ENCODE measurements around the gene PLA2G4D. TPM values are rescaled to one million over a fixed set of nuclear protein-coding genes. Genes with fewer than 3 reads are reported as not detected.

The PLA2G4D gene
- total RNA-seq: 0.13 TPM

DNA sequence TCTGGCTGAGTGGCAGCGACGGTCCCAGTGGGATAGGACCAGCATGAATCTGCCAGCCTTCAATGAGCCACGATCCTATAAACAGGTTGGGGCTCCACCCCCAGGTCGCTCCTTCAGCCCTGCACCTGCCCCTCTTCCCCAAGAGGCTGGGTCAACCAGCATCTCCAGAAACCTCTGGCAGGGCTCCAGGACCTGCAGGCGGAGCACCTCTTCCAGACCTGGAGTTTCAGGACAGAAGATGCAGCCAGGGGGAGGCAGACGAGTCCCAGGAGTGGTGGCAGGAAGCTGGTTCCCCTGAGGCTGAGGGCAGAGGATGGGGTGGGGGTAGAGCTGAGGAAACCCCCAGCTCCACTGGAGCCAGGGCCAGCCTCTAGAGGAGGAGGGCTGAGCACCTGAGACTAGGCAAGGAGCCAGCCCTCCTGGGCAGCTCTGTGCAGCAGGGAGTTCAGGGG, at the start of gene PLA2G4D:
Gene PLA2G4D (minus strand): TSS at position 51 of the 452 bp plus-strand sequence. CDS start 103 bp downstream, outside the sequence.
- DNase-seq (ENCODE audit: low spot score): no peak

DNA sequence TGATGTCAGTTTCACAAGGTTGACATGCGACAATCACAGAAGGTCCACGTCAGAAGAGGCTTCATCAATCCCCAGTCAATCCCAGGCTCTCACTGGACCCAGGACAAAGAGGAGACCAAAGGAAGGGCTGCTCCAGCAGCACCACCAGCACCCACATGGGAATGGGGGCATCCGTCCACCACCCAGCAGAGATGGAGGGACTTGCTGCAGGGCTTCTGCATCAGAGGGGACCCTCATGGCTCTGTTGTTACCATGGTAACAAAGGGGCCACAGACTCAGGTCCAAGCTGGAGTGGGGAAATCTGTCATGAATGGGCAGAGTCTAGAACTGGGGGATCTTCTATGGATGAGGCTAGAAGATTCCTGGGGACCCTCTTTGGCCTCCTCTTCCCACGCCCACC, 49.0 kb upstream of the PLA2G4D start:
- DNase-seq (ENCODE audit: low spot score): no peak

- DNase-seq (ENCODE audit: low spot score): no peak
Measured at GRCh38 chr15:42141795-42142667, 47.7 kb upstream of the PLA2G4D start.

GRCh38 chr15:42141246-42141645, 46.9 kb upstream of the PLA2G4D start:
- DNase-seq (ENCODE audit: low spot score): no peak

GRCh38 chr15:42140383-42141070, 46.2 kb upstream of the PLA2G4D start:
- peak; percentile 32 for DNase-seq (ENCODE audit: low spot score)

GRCh38 chr15:42139596-42139995, 45.2 kb upstream of the PLA2G4D start:
- peak; percentile 38 for DNase-seq (ENCODE audit: low spot score)

DNA sequence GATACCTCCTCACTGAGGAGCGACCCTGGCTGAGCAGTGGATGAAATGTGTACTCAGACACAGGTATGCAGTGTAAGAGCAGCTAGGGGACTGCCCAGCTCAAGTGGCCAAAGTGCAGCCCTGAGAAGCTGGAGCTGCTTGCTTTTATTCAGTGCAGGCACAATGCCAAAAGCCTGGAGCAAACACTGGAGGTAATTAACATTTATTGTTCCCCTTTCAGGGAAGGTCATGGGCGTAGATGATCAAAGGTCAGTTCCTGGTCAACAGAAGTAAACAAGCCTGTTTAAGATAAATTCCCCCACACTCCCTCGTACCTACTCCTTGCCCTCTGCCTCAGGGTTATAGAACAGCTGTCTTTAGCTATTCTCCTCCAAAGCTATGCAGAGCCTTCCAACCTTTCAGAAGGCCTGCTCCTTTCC, 44.6 kb upstream of the PLA2G4D start:
- DNase-seq (ENCODE audit: low spot score): peak; percentile 29

DNA sequence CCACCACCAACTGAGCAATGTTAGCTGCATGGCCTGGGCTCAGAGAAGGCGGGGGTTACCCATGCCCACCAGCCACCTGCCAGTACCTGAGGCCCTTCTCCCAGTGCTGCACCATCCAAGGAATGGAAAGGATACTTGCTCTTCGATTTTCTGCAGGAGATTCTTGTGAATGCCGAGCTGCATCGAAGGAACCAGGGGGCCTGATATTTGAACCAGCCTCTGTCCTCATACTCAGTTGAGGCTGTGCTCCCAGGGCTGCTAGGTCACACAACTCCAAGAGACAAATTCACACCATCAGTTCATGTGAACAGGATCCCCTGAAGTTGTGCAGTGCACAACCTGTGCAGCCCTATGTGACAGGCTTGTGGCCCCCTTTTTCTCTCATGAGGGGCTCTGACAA, 44.0 kb upstream of the PLA2G4D start:
- DNase-seq (ENCODE audit: low spot score): peak; percentile 28

- DNase-seq (ENCODE audit: low spot score): peak; percentile 41
Measured at GRCh38 chr15:42137461-42138261, 43.3 kb upstream of the PLA2G4D start.

DNA sequence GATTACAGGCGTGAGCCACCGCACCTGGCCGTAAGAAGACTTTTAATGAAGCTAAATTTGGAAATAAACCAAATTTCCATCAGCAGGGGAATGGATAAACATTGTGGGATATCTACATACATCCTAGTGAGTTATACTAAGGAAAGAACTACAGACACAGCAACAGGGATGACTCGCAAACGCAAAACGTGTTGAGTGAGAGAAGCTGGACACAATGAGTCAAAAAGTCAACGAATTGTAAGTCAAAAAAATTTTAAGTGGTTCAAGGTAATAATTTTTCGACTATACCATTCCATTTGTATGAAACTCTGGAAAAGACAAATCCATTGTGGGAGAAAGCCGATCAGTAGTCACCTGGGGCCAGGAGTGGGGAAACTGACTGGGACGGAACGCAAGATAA, 42.2 kb upstream of the PLA2G4D start:
- no peak for DNase-seq (ENCODE audit: low spot score)

GRCh38 chr15:42135351-42135750, 41.0 kb upstream of the PLA2G4D start:
- no peak for DNase-seq (ENCODE audit: low spot score)

- no peak for DNase-seq (ENCODE audit: low spot score)
Measured at GRCh38 chr15:42134617-42135245, 40.4 kb upstream of the PLA2G4D start.

GRCh38 chr15:42133886-42134502, 39.6 kb upstream of the PLA2G4D start:
- peak; percentile 50 for DNase-seq (ENCODE audit: low spot score)

DNA sequence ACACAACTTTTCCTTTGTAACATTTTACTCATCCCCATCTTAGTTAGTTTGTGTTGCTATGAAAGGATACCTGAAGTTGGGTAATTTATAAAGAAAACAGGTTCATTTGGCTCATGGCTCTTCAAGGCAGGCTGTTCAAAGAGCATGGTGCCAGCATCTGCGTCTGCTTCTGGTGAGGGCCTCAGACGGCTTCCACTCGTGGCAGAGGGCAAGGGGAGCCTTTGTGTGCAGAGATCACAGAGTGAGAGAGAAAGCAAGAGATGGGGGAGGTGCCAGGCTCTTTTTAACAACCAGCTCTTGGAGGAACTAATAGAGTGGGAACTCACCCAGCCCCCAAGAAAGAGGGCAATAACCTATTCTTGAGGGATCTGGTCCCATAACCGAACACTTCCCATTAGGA, 39.0 kb upstream of the PLA2G4D start:
- DNase-seq (ENCODE audit: low spot score): no peak

GRCh38 chr15:42131826-42132806, 37.8 kb upstream of the PLA2G4D start:
- DNase-seq (ENCODE audit: low spot score): peak; percentile 32

DNA sequence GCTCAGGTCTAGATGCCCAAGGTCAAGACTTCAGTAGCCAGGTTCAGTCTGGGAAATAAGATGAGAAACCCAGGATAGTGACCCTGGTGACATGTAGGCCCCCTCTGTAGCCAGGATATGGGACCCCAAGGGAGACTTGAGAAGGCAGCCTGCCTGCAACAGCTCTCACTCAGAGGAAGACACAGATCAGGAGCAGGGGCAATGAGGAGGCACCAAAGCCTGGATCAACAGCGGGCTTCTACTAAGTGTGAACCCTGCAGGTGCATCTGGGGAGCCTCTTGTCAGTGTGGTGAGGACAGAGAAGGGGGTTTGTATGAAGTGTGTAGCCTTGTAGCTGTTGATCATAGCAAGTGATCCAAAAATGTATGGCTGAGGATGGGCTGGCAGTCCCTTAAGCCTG, 36.6 kb upstream of the PLA2G4D start:
- DNase-seq (ENCODE audit: low spot score): peak; percentile 29

DNA sequence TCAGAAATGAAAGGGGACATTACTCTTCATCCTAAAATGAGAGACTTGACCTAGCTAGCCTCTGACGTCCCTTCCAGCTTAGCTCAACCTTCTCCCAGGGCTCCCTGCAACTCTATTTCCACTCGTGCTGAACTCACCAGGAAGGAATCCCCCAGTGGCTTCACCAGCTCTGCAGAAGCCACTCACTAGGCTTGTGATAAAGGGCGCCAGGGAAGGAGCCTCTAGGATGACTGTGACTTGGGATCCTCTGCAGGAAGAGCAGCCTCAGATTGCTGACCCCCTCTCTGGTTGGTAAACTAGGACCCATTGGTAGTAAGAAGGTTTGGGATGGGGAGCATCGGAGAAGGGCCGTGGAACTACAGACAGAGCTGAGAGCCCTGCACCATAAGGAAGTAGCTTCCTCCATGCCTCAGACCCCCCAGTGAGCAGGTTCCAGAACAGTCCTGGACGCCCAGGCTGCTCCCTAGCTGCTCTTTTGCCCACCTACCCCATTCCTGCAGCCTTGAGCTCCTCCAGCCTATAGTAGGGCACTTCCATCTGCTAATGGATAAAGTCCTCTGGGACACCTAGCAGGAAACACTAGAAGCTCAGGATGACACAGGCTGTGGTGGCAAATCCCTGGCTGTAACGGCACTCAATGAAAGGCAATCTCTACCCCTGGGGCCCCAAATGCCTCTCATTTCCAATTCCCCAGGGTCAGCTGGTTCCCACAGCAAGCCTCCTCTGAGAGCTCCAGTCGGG, 36.1 kb upstream of the PLA2G4D start:
- peak; percentile 29 for DNase-seq (ENCODE audit: low spot score)

DNA sequence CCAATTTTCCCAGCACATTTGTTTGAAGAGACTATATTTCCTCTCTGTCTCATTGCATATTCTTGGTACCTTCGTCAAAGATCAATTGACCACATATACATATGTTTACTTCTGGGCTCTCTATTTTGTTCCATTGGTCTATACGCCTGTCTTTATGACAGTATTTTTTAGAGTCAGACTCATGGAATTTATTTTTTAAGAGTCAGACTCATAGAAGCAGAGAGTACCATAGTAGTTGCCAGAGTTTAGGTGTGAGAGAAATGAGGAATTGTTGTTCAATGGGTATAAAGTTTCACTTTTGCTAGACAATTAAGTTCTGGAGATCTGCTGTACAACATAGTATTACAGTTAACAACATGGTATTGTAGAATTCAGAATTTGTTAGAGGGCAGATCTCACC, 35.0 kb upstream of the PLA2G4D start:
- no peak for DNase-seq (ENCODE audit: low spot score)

DNA sequence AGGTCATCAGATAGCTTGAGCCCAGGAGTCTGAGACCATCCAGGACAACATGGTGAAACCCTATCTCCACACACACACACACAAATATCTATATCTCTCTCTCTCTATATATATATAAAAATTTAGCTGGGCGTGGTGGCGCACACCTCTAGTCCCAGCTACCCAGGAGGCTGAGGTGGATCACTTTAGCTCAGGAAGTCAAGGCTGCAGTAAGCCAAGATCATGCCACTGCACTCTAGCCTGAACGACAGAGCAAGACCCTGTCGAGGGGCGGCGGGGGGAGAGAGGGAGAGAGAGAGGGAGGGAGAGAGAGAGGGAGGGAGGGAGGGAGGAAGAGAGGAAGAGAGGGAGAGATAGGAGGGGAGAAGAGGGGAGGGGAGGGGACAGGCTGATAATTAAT, 34.1 kb upstream of the PLA2G4D start:
- DNase-seq (ENCODE audit: low spot score): no peak

Data from ureter (tissue), 1 donor.